C4-2B (cell line): ENCODE measurements around the gene GLI3.

ENCODE experiments used
- H3K27ac ChIP-seq: fragments of 450-650 bp; 2 replicates; pipeline ENCODE4 v1.5.1; 2017
- ZFX ChIP-seq: fragments of 450-650 bp; IDR thresholded peaks from 2 replicates; pipeline ENCODE4 v1.6.1; 2017
- TF ChIP-seq, protein P1 (sequence below): fragments of 450-650 bp; conservative IDR thresholded peaks from 2 replicates; pipeline ENCODE4 v1.5.1; 2017; ENCODE audit warnings: mild to moderate bottlenecking

Gene GLI3

DNA sequence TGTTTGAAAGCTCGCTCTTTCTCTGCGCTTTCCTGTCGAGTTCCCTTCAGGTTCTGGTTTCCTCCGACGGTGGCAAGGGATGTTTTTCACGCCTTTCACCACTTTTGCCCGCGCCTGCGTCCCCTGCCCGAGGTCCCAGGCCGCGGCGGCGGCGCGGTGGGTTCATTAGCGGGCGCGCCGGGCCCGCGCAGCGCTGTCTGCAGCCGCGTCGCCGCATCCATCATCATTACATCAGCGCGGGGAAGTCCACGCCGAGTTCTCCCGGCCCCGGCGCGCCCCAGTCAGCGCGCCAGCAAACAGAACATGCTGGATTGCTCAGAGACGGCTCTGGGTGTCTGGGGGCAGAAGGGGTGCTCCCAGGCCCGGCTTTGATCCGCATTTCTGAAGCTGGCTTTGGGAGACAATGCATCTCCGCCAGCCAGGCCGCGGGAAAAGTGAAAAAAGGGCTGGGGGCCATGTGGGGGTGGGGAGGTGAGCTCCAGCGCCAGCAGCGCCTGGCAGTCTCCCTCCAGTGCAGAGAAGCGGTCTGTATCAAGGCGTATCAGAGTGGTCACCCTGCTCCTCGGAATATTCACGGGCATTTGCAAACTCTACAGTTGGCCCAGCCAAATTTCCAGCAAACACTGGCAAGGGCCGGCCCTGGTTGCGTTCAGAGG, 8.9 kb downstream of the GLI3 start:
- H3K27ac ChIP-seq = no peak overlapping the region
- TF ChIP-seq ZFX = no peak
- TF ChIP-seq, protein P1, sequence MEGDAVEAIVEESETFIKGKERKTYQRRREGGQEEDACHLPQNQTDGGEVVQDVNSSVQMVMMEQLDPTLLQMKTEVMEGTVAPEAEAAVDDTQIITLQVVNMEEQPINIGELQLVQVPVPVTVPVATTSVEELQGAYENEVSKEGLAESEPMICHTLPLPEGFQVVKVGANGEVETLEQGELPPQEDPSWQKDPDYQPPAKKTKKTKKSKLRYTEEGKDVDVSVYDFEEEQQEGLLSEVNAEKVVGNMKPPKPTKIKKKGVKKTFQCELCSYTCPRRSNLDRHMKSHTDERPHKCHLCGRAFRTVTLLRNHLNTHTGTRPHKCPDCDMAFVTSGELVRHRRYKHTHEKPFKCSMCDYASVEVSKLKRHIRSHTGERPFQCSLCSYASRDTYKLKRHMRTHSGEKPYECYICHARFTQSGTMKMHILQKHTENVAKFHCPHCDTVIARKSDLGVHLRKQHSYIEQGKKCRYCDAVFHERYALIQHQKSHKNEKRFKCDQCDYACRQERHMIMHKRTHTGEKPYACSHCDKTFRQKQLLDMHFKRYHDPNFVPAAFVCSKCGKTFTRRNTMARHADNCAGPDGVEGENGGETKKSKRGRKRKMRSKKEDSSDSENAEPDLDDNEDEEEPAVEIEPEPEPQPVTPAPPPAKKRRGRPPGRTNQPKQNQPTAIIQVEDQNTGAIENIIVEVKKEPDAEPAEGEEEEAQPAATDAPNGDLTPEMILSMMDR = no peak

DNA sequence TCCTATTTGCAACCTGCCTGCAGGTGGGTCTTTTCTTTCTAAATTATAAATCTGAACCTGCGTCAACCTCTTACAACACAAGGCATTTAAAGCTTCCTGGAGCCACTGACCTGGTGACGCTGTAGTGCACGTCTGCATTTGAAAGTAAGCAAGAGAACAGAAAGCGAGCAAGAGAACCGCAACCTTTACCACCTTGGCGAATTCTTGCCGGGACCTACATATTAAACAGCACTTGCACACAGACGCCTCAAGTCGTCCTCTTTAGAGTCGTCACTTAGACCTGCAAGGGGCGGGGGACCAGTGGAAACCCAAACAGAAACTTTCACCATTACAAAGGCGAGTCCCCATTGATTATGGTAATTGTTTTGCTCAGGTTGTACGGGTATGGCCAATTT, 9.5 kb downstream of the GLI3 start:
- TF ChIP-seq, protein P1 = no peak
- TF ChIP-seq ZFX = no peak
- H3K27ac ChIP-seq = no peak overlapping the region

DNA sequence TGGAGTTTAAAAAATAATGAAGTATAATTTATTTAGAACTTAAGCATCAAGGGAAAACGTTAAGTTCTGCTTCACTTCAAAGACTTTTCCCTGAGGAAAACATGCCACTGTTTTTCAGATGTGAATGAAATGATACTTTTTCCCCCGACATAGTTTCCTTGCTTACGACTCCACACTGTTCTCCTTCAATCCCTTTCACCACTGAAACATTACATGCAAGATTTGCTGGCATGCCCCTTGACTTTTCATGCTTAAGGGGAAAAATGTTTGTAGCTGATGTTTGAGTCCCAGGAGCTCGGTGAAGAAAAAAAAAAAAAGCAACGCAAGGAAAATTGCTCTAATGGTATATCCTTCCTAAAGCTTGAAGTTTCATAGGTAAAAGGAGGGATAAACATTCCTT, 10.0 kb downstream of the GLI3 start:
- no peak overlapping the region for H3K27ac ChIP-seq
- TF ChIP-seq, protein P1 = no peak
- no peak for TF ChIP-seq ZFX

DNA sequence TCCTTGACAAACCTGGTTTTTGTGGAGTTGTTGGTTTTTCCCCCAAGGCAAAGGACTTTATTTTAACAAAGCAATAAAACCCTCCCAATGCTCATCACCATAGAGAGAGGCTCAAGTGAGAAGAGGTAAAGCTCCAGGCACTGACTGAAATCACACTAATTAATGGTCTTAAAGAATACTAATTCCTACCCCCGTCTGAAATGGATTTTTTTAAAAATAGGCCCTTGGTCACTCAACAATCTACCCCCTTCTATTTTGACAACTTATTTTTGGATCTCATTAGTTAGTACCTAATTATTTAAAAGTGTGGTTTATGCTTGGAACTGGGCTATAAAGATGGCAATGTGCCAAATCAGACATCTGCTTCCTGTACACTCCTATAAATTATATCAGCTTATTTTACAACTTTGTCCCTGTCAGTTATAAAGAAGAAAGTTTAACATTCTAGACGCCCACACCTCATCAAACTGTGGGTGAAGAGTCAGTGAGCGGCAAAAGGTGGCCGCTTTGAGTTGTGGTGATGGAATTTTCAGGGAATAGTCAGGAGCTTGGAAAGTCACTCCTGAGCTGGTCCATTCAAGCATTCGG, 10.6 kb downstream of the GLI3 start:
- no peak overlapping the region for H3K27ac ChIP-seq
- TF ChIP-seq, protein P1 = no peak
- no peak for TF ChIP-seq ZFX

DNA sequence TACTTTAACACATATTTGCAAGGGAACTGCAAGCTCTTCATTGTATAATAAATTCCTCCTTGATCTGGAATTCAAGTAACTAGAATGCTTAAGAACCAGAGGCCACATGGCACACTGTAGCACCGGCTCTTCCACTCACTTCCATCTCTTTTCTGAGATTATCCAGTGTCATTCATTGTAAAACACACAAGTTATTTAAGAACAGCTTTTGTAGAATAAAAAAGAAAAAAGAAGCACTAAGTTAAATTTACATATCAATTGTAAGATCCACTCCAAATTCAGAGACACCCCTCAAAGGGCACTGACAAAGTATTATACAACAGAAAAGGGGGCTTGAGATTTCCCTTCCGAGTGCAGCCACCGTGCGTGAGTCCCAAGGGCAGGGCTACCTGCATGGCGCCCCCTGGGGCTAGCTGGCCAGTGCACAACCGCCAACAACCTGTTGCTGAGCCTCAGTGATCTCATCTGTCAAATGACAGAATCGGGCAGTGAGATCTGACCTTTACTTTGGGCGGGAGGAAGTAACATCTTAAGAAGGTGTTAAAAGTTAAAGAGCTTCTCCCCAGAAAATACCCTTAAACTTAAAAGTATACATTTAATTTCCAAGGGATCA, 12.5 kb downstream of the GLI3 start:
- no peak overlapping the region for H3K27ac ChIP-seq
- no peak for TF ChIP-seq ZFX
- TF ChIP-seq, protein P1 = no peak; the same call in 1 of the 2 replicates

DNA sequence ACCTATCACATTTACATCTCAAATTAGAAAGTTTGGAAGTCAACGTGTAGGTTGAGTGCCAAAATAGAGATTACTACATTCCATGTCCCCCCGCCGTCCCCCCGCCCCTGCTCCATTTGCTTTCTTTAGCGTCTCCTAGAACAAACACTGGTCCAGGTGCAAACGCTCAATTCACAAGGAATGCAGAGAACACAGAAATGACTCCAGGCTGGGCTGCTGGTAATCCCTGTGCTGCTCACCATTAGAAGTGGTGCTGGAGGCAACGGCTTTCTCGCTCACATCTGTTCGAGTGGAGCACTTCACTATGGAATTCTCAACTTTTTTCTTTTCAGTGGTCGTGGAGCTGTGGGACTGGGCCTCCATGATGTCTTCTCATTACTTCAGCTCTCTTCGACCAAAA, 14.1 kb downstream of the GLI3 start:
- no peak for TF ChIP-seq ZFX
- TF ChIP-seq, protein P1 = no peak
- H3K27ac ChIP-seq = no peak overlapping the region

DNA sequence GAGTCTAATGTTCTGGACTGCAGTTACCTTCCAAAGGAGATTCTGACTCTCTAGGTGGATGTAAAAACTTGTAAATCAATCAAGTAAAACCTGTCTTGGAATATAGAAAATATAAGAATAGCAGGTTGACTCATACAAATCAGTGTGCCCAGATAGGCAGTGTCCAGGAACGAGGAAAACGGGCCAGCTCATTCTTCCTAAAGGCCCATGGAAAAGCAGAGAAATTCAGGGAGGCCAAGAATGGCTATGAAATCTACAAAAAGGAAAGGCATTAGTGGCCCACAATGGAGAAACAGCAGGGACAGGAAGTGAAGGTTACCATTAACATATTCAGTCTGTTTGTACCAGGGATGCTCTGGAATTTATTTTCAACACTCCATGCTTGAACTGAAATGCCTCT, 14.9 kb downstream of the GLI3 start:
- TF ChIP-seq, protein P1 = no peak
- TF ChIP-seq ZFX = no peak
- no peak overlapping the region for H3K27ac ChIP-seq
